Omental fat pad (tissue), 4 donors: ENCODE data around the gene SFXN3. TPM values are rescaled to one million over a fixed set of nuclear protein-coding genes. Genes with fewer than 3 reads are reported as not detected.

Experiments
- ATAC-seq: fragments of 150-250 bp; one replicate; pipeline ENCODE4 v1.9.1; 2016; ENCODE audit warnings: mild to moderate bottlenecking, moderate library complexity; ENCODE audit not compliant: low FRiP score
- DNase-seq: peaks from one replicate; pipeline ENCODE4 v3.0.0-alpha.2; 2019; ENCODE audit warnings: low spot score
- total RNA-seq, 4 donors: library from RNA; depleted of rRNA; stranded (reverse); fragments of >200 nt; gene quantifications; one replicate each; pipeline ENCODE4 v1.1.0, GENCODE V29; 2016
- TF ChIP-seq, protein P1 (sequence below), 3 donors: fragments of 450-650 bp; IDR thresholded peaks; one replicate each; pipeline ENCODE4 v1.5.1; 2016 to 2017; ENCODE audit warnings: antibody characterized with exemption in 3 of 3, mild to moderate bottlenecking in 3 of 3, moderate library complexity in 2 of 3

Gene SFXN3
- total RNA-seq, 4 donors from 2014 or later, result 54.8 to 97.3 (median 71.2) TPM

DNA sequence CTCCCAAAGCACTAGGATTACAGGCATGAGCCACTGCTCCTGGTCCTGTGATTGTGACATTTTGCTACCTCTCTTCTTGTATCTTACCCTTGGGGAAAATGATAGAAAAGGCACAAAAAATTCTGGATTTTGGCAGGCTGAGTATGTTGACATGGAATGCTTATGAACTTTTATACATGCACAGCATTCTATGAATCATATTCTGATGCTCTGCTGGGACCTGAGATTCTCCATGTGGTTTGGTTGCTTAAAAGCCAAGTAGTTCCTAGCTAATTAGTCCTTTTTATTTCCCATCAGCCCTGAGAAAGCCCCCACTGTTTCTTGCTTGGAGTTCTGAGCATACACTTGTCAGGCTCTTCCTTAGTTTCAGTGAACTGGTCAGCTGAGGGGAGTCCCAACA lies 22.5 kb downstream of the SFXN3 start:
- TF ChIP-seq, protein P1, sequence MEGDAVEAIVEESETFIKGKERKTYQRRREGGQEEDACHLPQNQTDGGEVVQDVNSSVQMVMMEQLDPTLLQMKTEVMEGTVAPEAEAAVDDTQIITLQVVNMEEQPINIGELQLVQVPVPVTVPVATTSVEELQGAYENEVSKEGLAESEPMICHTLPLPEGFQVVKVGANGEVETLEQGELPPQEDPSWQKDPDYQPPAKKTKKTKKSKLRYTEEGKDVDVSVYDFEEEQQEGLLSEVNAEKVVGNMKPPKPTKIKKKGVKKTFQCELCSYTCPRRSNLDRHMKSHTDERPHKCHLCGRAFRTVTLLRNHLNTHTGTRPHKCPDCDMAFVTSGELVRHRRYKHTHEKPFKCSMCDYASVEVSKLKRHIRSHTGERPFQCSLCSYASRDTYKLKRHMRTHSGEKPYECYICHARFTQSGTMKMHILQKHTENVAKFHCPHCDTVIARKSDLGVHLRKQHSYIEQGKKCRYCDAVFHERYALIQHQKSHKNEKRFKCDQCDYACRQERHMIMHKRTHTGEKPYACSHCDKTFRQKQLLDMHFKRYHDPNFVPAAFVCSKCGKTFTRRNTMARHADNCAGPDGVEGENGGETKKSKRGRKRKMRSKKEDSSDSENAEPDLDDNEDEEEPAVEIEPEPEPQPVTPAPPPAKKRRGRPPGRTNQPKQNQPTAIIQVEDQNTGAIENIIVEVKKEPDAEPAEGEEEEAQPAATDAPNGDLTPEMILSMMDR (IDR thresholded peaks at IDR 0.05), result no peak
- DNase-seq (no peak), ATAC-seq (no peak)

DNA sequence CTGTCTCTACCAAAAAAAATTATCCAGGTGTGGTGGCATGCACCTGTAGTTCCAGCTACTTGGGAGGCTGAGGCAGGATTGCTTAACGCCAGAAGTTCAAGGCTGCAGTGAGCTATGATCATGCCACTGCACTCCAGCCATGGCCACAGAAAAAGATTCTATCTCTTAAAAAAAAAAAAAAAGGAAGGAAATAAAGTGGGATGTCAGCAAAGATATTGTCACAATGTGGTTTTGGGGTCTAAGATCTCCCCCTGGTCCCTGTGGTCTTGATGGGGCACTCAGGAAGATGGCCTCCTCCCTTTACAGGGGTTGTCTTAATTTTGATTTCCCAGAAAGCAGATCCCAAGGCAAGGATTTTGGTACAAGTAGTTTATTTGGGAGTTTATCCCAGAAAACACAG lies 23.3 kb downstream of the SFXN3 start:
- no peak for DNase-seq
- no peak for ATAC-seq

DNA sequence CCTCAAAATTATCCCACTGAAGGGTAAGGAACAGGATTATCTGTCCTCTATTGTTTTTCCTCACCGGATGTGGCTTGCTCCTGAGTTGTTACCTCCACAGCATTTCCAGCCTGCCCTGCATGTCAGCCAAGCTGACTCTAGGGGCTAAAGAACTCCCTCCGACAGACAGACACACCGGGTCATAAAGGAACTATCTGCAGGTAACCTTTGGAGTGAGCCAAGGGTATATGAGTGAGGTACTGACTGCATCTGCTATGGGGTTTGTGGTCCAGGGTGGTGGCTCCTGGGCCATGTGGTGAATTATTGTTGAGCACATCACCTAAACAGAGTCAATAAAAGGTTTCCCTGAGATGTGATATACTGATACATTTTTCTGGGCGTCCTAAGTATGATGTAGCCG lies 23.8 kb downstream of the SFXN3 start:
- DNase-seq (no peak), ATAC-seq (no peak)
- TF ChIP-seq, protein P1 (IDR thresholded peaks at IDR 0.05), result no peak

More for the DNA sequence above, 23.3 kb downstream of the SFXN3 start:
- TF ChIP-seq, protein P1 (IDR thresholded peaks at IDR 0.05), result no peak

DNA sequence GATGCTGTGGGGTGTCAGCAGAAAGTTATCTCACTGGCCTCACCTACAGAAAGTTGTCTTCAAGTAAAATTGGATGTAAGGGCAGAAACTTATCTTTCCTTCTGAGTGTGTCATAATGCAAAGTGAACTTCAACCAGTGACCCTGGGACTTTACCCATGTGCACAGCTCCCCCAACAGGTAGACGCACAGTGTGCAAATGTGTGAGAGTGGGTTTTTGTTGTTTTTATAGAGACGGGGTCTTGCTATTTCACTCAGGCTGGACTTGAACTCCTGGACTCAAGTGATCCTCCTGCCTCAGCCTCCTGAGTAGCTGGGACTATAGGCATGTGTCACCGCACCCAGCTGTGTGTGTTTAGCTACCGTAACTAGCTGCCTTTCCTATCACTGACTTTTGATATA lies 24.4 kb downstream of the SFXN3 start:
- DNase-seq (no peak), ATAC-seq (no peak)
- TF ChIP-seq, protein P1 (IDR thresholded peaks at IDR 0.05), result no peak

DNA sequence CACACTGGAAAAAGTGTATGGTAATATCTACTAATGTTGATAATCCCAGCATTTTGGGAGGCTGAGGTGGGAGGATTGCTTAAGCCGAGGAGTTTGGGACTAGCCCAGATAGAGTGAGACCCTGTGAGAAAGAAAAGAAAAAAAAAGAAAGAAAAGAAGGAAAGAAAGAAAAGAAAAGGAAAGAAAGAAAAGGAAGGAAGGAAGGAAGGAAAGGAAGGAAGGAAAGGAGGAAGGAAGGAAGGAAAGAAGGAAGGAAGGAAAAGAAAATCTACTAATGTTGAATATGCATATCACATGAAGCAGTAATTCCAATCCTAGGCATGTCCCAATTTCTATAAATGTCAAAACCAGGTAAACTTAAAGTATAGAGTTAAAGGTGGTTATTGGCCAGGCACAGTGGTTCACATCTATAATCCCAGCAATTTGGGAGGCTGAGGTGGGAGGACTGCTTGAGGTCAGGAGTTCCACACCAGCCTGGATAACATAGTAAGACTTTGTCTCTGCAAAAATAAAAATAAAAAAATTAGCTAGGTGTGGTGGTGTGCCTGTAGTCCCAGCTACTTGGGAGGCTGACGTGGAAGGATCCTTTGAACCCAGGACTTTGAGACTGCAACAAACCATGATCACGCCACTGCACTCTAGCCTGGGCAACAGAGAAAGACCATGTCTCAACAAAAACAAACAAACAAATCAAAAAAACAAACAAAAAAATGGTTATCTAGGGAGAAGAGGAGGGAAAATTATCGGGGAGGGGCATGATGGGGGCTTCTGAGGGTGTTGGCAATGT lies 25.5 kb downstream of the SFXN3 start:
- TF ChIP-seq, protein P1 (IDR thresholded peaks at IDR 0.05), result no peak
- DNase-seq (no peak), ATAC-seq (no peak)

DNA sequence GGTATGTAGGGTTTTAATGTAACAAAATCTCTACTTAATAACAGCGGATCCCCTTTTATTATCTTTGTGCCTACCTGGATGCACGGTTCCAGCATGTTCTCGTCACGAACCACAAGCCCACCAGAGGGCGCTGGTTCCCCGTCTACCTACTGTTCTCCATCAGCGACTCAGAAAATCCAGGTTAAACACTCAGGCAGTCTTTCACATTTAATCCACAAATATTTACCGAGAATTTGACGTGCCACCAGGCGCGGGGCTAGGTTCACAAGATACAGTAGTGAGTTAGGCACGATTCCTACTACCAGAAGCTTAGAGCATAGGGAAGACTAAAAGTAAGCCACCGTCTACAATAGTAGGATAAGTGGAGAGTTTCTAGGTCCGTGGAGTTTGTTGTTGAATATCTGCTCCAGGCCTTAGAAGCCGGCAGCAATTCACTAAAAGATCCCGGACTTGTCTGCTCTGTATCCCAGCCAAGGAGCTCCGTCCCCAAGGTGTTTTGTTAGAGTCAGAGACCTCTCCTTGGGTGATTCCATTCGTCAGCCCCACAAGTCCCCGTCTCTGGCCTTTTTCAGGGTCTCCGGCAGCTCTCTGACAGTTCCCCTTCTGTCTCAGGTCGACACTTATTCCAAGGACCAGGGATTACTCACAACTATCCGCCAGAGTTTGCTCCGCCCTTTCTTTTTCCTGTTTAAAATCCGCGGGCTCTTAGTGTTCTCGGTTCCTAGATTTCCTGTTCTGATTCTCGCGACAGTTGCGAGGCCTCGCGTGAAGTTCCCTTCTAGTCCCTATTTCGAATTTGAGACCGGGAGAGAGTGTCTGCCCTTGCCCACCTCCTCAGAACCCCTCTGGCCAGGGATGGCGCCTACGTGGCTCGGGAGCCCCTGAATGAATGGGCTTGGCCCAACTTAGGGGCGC lies 29.3 kb downstream of the SFXN3 start:
- ATAC-seq (peak; percentile 87), DNase-seq (peak; percentile 98)
- TF ChIP-seq, protein P1 (IDR thresholded peaks at IDR 0.05), result peak in 1 of 3 donors; percentile 66
